ENCODE results near the gene CGB5.
"Not testable (repeated sequence)": the region's sequence is repeated elsewhere in the genome, so short reads cannot be mapped to it uniquely, and the experiment has no call there.

CGB5 gene

GRCh38 chr19:49043548-49043947 is at the start of gene CGB5:
TSS of gene CGB5 (plus strand) at chr19:49043848. CDS start at chr19:49044210, 362 bp downstream.
- DNase-seq (ENCODE audit: low read depth in 1 of 2, low spot score in 1 of 2), result not testable (repeated sequence)

DNA sequence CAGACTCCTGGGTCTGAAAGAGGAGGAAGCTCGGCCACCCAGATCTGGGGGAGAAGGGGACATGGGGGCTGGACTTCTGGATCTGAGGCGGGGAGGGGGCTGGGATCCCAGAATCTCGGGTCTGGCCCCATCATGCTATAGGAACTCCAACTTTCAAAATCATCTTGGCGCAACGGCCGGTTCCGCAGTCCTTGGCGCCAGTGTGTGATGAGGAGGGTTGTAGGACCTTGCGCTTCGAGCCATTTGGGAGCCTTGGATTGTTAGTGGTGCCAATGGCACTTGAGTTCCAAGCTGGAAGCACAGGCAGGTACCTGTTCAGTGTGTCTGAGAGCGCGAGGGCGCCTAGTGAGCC is 49.6 kb upstream of the CGB5 start:
- no peak for DNase-seq (ENCODE audit: low read depth in 1 of 2, low spot score in 1 of 2)

GRCh38 chr19:48997972-48998371 is 45.7 kb upstream of the CGB5 start:
- peak in 1 of 2 donors; percentile 23 for DNase-seq (ENCODE audit: low read depth in 1 of 2, low spot score in 1 of 2)

DNA sequence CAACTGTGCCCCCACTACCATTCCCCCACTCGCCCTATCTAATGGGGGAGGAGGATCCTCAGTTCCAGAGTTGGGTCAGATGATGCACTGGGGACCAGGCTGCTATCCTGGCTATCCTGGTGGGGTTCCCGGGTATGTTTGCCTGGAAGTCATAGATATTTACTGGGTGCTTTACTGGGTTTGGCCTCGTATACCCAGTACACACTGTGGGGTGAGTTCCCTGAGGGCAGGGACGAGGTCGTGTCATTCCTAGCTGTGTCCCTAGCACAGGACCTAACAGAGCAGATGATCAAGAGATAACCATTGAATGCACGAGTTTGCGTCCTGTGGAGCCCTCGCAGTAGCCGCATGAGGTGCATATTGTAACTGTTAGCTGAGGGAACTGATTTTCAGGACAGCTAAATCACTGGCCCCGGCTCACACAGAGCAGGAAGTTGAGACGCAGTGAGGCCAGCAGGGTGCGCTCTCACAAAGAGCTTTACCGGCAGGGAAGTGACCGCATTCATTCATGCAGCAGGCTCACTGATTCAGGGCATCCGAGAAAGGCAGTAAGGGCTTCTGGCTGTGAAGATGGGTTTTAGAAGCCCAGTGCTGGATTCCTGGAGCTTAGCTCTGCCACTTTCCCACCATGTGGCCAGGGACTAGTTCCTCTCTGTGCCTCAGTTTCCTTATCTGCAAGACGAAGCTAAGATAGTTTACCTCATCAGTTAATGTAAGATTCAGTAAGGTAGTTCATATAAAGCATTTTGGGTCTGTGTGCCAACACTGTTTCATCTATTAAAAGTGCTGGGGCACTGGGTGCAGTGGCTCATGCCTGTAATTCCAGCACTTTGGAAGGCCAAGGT is 43.9 kb upstream of the CGB5 start:
- peak; percentile 26 to 49 for DNase-seq (ENCODE audit: low read depth in 1 of 2, low spot score in 1 of 2)

DNA sequence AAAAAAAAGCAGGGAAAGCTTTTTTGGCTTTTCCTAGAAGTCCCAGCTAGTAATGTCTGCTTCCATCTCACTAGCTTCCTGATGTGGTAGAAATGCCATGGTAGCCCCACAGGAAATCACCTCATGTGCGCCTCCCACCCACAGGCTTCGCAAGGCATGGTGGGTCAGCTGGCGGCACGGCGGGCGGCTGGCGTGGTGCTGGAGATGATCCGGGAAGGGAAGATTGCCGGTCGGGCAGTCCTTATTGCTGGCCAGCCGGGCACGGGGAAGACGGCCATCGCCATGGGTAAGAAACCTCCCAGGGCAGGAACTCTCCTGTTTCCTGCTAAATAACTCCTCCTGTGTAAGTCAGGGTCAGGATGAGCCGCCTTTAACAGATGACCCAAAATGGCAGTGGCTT is 39.5 kb upstream of the CGB5 start:
- DNase-seq (ENCODE audit: low read depth in 1 of 2, low spot score in 1 of 2), result no peak

DNA sequence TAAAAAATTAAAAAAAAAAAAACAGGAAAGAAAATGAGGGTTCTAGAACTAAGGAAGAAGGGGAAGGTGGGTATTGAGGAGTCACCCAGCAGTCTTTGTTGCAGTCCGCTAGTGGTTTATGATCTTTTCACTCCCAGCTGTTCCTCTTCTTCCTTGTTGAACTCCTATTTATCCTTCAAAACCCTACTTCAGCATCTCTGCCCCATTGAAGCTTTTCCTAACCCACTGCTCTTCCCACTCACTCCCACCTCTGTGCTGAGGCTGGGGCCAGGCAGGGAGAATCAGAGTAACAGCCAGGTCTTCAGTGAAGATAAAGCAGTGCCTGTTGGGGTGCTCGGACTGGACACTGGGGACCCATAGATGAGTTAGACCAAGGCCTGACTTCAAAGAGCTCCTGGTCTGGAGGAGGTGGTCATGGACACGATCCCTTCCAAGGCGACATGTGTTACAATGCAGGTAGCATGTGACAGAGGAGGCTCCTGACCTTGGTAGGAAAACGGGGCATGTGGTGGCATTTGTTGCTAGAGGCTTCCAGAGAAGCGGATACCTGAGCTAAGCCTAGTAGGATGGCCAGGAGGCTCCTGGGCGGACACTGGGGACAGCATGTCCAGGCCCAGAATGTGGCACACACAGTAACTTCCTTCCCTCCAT is 38.6 kb upstream of the CGB5 start:
- DNase-seq (ENCODE audit: low read depth in 1 of 2, low spot score in 1 of 2), result no peak

GRCh38 chr19:49006905-49007304 is 36.7 kb upstream of the CGB5 start:
- no peak for DNase-seq (ENCODE audit: low read depth in 1 of 2, low spot score in 1 of 2)

DNA sequence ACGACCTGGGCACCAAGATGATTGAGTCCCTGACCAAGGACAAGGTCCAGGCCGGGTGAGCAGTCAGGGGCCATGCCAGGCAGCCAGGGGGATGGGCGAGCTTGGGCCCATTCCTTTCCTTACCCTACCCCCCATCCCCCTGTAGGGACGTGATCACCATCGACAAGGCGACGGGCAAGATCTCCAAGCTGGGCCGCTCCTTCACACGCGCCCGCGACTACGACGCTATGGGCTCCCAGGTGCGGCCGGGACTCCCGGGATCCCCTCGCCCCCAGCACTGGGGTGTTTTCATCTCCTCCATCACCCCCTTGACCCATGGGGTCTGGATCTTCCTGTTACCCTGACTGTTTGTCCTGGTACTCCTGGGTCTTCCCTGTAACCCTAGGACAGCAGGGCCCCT is 33.8 kb upstream of the CGB5 start:
- DNase-seq (ENCODE audit: low read depth in 1 of 2, low spot score in 1 of 2), result no peak

DNA sequence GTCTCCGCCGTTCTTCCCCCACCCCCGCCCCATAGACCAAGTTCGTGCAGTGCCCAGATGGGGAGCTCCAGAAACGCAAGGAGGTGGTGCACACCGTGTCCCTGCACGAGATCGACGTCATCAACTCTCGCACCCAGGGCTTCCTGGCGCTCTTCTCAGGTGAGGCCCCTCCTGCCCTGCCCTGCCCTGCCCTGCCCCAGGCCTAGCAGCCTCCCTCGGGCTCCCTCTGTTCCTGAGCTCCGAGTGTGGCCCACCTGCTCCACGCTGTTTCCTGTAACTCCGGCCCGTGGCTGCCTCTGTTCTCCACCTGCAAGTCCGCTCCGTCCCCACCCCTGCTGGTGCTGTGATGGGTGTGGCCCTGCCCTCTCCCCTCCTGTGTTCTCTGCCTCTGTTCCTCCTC is 33.2 kb upstream of the CGB5 start:
- DNase-seq (ENCODE audit: low read depth in 1 of 2, low spot score in 1 of 2), result no peak

- no peak for DNase-seq (ENCODE audit: low read depth in 1 of 2, low spot score in 1 of 2)
These were observed 32.5 kb upstream of the CGB5 start for GRCh38 chr19:49011194-49011593.

- DNase-seq (ENCODE audit: low read depth in 1 of 2, low spot score in 1 of 2), result no peak
These were observed 29.4 kb upstream of the CGB5 start for GRCh38 chr19:49014123-49014869.

DNA sequence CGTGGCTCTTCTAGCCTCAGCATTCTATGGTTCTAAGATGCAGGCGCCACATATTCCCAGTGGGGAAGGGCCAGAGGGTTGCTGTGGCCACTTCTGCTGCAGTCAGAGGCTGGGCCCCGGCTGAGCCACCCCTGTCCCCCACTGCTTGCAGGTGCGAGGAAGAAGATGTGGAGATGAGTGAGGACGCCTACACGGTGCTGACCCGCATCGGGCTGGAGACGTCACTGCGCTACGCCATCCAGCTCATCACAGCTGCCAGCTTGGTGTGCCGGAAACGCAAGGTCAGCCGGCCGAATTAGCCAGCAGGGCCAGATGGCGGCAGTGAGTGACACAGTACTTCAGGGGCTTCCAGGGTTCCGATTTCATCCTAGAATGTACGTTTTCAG is 28.8 kb upstream of the CGB5 start:
- DNase-seq (ENCODE audit: low read depth in 1 of 2, low spot score in 1 of 2), result no peak

DNA sequence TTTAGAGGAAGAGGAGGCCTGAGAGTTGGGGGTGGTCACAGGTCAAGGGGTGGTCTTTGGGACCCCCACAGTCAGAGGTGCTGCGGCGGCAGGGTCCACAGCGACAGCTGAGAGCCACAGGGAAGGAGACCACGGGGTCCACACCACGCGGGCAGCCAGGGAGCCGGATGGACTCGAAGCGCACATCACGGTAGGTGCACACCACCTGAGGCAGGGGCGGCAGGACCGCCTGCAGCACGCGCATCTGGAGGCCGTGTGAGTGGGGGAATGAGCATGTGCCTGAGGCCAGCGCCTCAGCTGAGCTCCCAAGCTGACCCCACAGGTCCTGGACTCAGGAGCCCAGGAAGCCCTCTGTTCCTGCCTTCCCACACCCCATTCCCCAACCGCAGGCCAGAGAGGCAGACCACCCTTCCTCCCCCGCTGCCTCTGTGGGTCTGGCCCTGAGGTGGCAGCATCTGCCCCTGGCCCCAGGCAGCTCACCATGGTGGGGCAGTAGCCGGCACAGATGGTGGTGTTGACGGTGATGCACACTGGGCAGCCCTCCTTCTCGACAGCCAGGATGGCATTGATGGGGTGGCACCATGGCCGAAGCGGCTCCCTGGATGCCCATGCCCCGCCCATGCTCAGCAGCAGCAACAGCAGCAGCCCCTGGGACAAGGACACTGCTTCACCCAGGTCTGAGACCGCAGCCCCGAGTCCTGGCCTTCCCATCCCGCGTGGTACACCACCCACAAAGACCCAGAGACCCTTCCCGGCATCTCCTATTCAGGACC is 27.4 kb upstream of the CGB5 start:
- no peak for DNase-seq (ENCODE audit: low read depth in 1 of 2, low spot score in 1 of 2)

DNA sequence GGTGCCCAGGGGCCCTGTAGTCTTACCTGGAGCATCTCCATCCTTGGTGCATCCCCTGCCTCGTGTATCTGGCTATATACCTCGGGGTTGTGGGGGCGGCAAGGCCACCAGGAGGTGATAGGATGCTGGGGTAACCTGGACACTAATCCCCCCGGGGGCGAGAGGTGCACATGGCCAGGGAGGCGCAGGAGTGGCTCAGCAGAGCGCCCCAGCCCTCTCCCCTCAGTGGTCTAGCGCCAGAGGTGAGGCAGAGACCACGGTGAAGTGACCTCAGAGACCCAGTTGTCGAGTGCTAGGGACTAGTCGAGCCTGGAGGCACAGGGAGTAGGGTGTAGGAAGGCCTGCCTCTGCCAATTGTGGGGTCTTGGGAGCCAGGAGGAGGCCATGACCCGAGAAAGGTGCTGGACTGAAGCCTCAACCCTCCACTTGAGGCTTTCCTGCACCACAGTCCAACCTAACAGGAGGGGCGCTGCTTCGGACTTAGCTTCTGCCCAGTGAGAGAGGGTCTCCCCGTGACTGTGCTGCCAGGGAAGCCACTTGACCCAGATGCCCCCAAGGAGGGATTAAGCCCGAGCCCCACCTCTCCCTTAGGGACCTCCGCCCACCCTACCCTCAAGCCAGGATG is 26.5 kb upstream of the CGB5 start, which contains the start of gene LHB:
Gene LHB (minus strand): TSS at position 51 of the 625 bp plus-strand sequence. CDS start 10 bp downstream, at position 41.
- DNase-seq (ENCODE audit: low read depth in 1 of 2, low spot score in 1 of 2), result no peak

DNA sequence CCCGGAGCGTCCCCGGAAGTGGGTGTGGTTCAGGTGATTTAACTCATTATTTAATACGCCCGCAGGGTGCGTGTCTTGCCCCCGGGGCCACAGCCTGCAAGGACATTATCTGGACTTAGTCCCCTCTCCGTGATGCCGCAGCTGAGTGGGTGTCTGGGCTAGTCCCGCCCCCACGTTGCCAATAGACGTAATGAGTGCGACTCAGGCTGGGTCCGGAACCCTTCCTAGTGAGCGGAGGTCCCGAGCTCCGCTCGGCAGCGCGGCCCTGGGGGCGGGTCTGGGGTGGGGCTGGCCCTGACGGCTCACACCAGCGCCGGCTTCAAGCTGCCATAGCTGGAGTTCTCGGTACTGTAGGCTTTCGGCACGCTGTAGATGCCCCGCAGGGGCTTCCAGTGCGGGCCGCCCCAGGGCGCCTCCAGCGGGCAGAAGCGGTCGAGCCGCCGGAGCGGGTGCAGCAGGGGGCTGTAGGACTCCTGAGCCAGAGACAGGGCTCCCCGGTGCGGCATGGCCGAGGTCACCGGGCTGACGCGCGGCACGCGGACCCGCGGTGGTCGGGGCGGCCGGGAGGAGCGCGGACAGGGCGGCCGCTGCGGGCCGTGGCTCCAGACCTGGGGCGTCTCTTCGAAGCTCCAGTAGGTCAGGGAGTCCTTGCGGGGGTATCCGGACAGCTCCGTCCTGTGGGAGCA is 25.8 kb upstream of the CGB5 start:
- peak; percentile 45 to 54 for DNase-seq (ENCODE audit: low read depth in 1 of 2, low spot score in 1 of 2)

- DNase-seq (ENCODE audit: low read depth in 1 of 2, low spot score in 1 of 2), result not testable (repeated sequence)
These were observed 25.0 kb upstream of the CGB5 start for GRCh38 chr19:49018388-49019241.

GRCh38 chr19:49019242-49019932 is 24.3 kb upstream of the CGB5 start:
- DNase-seq (ENCODE audit: low read depth in 1 of 2, low spot score in 1 of 2), result peak; percentile 37 to 55

DNA sequence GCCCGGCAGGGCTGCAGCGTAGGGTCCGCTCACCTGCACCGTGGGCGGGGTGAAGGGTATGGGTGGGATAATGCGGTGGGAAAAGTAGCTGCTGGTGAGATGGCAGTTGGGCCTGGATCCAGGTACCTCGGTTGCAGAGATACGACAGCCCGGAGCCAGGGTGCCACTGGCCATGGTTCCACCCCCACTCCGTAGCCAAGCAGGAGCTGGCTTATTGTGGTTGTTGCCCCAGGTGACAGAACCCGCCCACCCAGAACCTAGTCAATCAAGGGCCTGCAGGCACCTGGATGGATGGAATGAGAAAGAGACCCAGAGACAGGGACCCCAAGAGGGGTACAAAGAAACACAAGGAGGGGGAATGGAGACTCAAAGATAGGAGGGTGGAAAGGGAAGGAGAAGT is 23.3 kb upstream of the CGB5 start:
- no peak for DNase-seq (ENCODE audit: low read depth in 1 of 2, low spot score in 1 of 2)
